ENCODE data around the gene NSUN6.

NSUN6 gene, protein sequence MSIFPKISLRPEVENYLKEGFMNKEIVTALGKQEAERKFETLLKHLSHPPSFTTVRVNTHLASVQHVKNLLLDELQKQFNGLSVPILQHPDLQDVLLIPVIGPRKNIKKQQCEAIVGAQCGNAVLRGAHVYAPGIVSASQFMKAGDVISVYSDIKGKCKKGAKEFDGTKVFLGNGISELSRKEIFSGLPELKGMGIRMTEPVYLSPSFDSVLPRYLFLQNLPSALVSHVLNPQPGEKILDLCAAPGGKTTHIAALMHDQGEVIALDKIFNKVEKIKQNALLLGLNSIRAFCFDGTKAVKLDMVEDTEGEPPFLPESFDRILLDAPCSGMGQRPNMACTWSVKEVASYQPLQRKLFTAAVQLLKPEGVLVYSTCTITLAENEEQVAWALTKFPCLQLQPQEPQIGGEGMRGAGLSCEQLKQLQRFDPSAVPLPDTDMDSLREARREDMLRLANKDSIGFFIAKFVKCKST

DNA sequence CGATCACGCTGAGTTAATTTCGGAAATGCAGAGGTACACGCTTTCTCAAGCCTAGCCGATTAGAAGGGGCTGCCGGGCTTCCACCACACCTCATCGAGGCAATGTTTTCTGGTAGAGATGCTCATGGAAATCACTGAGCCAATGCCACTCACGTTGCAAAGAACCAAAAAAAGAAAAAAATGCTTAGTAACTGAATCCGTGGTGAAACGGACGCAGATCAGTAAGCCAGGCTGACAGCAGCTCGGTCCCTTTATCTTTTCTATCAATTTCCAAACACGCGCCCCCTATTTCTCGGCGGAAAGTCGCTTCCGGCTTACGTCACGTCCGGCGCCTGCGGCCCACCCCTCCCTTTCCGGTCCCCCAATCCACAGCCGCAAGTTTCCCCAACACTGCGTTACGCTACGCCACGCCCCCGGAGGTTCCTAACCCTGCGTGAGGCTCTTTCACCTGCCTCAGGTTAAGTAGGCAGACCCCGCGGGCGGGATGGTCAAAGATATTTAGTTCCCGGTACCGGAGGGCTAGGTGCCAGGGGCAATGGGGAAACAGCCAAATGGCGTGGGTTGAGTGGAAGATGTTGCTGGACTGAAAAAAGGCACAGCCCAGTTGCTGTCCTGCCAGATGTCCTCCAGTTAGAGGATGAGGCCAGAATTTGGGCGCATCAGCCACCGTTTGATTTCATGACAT, at the start of gene NSUN6:
NSUN6 (minus strand) TSS at position 264 of the 684 bp plus-strand sequence. CDS start 384 bp downstream, outside the sequence.
- DNase-seq = peak; percentile 93

DNA sequence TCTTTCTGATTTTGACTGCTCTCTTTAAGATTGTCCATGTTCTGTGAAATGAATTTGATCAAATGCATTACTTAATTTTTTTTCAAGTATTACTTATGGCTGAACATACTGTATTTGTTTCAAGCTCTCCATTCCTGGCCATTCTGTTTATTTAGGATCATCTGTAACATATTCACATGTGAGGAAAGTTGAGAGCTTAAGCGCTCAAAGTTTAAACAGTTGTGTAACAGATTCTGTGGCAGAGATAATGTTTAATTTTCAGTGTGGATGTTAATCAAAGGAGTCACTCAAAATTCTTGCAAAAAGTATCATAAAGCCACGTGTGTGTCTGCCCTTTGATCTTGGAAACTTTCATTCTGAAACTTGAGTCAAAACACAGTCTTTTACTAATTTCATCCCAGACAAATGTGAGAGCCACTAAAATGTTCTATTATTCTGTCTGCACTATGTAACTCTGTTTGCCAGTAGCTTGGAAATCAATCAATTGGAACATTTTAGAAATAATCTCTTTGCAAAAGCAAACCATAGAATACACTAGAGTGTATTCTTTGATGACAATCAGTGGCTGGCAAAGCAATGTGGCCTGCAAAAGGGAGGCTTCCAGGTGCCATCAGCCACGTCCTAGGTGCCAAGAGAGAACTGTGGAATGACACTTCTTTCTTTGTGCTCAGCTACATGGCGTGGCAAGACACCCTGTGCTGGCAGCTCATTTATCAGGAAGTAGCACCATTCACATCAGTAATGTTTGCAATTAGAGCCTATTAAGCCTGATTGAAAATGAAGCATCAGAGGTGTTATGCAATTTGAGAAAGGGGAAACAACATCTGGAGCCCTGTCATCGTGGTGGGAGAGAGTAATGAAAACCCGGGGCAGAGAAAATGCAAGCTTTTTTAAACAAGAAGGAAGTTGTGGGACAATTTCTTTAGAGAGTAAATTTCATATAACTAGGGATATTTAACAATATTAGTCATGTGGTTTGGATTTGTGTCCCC, 48.8 kb upstream of the NSUN6 start:
- DNase-seq = no peak

DNA sequence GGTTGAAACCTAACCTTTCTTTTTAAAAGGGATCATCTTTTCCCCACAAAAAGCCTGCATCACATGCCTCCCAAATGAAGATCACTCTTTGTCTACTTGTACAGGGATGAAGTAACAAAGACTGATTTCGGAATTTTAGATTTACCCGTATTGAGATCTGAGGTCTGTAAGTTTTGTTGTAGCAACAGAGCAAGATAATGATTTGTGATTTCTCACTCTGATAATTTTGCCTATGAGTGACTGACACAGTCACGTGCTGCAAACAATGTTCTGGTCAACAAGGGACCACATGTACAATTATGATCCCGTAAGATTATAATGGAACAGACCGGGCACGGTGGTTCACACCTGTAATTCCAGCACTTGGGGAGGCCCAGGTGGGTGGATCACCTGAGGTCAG, 39.2 kb upstream of the NSUN6 start:
- no peak for DNase-seq

DNA sequence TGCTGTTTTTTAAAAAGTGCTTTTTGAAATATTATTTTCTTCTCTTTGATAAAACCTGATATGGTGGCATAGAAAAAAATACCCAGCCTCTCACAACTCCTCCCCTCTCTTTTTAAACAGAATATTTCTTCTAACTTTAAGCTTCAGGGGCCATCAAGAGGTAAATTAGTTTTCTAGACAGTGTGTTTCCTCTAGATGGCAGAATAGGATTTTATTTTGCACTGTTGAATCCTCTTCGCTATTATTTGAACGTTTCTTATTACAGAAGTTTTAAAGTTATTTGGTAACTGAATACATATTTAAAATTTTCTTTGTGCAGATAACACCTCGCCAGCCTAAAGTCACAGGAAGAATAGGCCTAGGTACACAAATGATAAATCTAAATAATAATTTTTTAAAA, 38.1 kb upstream of the NSUN6 start:
- no peak for DNase-seq

DNA sequence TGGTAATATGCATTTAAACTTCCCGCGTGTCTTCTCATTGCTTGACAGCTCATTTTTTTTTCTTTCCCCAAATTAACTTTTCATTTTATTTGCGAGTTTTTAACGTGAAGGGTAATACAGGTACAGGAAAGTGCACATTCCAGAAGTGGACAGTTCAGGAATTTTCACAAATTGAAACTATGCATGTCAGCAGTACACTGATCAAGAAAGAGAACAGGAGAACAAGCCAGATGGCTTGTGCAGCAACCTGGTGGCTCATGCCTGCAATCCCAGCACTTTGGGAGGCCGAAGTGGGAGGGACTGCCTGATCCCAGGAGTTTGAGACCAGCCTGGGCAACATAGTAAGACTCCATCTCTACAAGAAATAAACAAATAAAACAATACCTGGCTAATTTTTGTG, 36.3 kb upstream of the NSUN6 start:
- DNase-seq = no peak

DNA sequence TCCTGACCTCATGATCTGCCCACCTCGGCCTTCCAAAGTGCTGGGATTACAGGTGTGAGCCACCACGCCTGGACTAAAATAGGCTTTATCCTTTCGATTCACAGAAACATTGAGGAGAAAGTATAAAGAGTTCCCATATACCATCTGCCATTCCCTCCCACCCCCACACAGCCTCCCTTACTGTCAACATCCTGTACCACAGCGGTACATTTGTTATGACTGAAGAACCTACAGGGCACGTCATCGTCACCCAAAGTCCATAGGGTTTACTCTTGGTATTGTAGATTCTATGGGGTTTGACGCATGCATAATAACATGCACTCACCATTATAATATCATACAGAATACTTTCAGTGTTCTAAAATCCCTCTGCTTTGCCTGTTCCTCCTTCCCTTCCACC, 35.8 kb upstream of the NSUN6 start:
- DNase-seq = no peak

DNA sequence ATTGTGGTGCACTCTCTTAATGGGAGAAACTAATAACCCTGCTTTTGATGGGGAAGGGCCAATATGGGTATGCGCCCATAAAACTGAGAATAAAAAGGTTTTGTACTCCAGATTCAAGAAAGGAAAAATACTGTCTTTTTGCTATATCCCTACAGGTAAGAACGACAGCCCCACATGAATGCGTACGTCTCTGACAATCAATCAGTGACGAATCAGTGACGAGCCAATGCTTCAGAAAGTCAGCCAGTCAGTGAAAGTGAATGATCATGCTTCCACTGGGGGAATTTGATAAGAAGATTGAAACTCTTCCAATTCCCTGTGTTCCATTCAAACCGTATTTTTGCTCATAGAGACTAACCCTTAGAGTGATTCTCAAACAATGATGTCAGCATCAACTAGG, 34.2 kb upstream of the NSUN6 start:
- DNase-seq = no peak

DNA sequence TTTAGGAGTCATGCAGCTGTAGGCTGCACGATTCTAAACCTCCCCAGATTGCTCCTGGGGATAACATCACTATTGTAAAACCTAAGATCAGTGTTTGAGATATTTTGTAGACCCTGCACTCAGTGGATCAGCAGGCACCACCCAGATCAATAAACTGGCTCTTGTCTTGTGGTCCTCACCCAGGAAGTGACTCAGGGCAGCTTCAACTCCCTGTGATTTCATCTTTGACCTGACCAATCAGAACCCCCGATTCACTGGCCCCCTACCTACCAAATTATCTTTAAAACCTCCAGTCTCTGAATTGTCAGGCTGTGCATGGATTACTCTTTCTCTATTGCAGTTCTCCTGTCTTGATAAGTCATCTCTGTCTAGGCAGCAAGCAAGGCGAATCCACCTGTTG, 33.6 kb upstream of the NSUN6 start:
- DNase-seq = no peak

DNA sequence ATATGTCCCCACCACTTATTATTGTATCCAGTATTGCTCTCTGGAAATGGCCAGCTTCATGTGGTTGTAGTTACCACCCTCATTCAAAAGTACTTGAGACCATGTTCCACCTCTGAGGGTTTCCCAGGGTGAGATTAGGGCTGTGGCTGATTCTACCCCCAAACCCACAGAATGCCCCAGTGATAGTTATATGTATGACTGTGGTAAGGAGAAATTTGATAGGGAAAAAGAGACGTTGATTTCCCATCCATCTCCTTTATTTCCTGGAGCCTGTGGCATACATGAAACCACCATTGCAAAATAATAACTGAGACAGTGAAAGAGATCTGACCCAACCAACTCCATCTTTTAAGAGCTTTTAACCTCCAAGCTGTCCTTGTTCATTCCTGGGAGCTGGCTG, 33.0 kb upstream of the NSUN6 start:
- DNase-seq = no peak

DNA sequence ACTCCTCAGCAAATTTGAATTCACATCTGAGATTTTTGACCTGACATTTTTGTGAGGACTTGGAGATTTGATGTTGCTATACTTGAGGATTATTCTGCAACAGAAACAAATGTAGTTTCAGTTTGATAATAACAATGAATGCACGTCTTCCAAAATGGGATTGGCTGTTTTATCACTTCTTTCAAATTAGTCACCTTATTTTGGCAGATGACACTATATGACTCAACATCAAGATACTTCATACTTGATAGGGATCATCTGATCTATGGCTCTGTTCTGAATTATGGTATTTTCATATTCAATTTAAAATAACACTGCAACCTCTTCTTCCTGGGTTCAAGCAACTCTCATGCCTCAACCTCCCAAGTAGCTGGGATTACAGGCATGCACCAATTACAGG, 32.0 kb upstream of the NSUN6 start:
- DNase-seq = no peak

DNA sequence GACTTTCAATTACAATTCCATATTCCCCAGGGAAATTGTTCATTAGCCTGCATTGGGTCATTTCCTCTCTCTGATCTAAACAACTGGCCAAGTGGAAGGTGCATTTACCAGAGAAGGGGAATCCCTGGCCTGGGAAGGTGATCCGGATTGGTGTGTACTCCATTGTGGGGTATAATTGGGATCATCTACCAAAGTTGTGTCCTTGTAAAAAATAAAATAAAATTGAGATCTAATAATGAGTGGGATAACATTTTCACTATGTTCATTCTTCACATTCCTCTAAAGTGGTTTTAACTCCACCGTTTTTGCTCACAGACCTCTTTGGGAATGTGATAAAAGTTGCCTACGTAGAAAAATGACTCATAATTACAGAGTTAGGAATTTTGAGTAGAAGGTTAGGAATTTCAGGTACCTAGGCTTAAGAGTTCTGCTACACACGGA, 30.6 kb upstream of the NSUN6 start:
- no peak for DNase-seq

DNA sequence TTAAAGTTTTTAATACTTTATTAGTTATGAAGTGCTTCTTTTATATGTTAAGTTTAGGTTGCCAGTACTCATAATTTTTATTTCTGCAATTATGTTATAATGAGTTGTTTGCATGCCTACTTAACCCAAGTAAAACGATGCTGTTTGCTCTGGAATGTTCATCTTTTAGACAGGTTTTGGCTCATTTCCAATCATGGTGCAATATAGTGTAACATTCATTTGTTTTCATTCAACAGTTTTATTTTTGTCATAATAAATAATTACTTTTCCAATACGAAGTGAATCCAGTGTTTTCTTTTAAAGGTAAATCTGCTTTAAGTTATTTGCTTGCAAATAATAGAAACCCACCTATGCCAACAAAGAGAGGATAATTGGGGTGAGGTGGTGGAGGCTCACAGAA, 30.0 kb upstream of the NSUN6 start:
- no peak for DNase-seq

DNA sequence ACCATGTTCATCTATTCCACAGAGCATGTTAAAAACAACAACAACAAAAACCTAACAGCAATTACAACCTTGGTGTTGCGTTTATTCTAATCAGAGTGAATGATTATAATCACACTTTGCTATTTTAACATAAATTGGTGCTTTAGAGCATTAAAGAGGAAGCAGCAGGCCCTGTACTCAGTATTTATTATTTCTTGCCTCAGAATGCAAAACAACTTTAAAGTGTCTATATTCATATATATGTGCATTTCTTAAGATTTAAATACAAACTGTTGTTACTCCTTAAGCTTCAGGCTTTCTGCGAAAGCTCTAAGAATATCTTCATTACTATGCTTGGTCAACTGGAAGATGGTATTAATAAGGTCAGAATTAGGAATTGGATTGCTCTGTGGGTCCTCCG, 29.4 kb upstream of the NSUN6 start:
- no peak for DNase-seq

DNA sequence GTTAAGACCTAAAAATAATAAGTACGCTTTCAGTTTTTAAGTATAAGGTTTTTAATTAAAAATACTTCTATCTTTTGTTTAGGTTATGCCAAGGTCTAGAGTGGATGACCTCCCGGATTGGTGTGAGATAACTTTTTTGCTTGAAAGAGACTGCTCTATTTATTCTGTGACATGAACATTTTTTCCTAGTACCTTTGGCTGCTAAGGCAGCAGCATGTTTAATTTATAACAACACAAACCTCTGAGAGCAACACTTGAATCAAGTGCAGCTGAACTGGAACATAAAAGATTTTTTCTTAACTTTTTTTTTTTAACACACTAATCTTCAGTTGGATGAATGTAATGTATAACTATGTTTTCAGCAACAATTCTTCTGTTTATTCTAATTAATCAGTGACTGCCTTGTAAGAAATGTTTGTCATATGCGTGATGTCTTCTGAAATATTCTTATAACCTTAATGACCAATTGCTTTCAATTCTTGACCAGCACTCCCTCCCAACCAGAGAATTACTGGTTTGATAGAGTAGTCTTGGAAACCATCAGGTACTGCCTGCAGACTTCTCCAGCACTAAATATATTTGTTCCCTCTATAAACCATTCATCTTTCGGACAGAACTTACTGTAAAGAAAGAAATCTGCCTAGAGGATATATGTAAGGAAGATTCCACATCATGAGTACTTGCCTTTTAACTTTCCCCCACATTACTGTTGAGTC, 23.9 kb upstream of the NSUN6 start:
- no peak for DNase-seq

DNA sequence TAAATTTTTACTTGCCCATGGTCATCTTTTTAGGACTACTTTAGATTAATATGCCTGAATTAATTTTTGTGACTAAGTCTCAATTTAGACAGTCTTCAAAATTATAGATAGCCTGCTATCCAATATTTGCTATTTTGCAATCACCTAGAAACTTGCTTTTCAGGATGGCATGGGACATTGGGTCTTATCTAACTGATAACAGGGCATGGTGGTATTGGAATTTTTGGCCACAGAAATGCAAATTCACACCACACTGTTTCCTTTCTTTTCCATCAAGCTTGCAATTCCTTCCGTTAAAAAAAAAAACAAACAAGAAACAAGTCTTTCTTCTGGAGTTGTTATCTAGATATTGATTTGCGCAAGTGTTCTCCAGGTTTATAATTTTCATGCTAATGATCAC, 16.6 kb upstream of the NSUN6 start:
- no peak for DNase-seq

DNA sequence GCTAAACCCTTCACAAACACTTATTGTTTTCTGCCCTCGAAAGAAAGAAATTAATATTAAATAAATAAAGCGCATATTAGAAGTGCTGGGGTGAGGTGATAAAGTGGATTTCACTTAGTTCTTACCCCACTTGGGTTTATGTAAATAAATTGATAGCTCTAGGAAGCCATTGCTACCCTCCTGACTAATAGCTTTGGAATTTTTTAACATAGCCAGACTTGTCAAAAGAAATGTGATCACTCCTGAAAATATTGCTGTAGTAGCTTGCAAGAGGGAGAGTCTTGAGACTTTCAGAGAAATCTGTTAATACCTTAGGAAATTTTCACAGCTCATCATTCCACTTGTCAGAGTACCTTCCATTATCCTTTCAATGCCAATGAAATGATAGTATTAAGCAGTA, 15.4 kb upstream of the NSUN6 start:
- DNase-seq = no peak

DNA sequence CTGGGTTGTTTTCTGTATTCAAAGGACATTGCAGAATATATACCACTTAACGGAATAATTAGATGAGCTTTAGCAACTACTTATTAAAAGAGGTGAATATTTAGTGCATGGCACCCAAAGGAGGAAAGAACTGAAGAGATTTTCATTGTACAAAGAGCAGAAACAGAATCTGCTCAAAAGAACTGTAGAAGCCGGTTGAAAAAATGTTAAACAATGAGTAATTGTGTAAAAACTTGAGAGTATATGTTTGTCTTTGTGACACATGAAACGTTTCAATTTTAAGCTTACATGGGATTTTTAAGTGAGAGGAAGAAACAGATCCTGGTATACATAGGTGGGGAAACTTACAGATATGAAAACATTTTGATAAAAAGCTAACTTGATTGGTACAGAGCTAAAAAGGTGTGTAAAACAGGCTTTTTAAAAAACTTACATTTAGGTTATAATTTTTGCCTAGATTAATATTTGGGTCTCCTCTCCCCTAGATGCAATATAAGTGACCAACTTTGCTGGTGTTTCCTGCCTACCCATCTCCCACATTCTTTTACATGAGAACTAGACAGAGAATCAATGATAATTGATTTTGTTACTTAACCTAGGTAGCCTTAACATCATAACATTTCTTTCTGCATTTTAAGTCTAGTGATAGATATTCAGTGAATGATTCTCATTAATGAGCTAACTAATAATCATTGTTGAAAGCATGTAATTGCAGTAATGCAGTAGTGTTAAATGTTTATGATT, 14.6 kb upstream of the NSUN6 start:
- no peak for DNase-seq

DNA sequence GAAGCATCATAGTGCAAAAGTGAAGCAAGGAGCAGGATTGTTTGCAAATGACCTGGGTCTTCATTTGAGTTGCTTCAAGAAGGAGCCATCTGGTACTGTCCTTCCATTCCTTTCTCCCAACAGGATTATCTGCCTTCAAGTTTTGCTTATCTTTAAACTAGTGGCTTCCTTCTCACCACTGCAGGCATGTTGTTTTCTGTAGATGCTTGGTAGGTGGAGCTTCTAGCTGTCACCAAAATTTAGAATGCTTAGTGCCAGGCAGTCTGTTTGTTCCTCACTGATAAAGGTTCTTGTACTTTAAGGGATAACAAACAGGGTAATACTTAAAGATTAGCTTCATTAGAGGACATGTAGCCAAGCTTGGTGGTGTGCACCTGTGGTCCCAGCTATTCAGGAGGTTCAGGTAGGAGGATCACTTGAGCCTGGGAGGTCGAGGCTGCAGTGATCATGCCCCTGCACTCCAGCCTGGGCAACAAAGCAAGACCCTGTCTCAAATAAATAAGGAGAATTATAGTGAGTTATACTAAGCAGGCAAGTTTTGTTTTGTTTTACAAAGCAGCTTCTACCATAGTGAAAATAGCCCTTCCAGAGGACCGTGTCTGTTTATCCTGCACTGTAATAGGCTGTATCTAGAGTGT, 13.6 kb upstream of the NSUN6 start:
- no peak for DNase-seq

DNA sequence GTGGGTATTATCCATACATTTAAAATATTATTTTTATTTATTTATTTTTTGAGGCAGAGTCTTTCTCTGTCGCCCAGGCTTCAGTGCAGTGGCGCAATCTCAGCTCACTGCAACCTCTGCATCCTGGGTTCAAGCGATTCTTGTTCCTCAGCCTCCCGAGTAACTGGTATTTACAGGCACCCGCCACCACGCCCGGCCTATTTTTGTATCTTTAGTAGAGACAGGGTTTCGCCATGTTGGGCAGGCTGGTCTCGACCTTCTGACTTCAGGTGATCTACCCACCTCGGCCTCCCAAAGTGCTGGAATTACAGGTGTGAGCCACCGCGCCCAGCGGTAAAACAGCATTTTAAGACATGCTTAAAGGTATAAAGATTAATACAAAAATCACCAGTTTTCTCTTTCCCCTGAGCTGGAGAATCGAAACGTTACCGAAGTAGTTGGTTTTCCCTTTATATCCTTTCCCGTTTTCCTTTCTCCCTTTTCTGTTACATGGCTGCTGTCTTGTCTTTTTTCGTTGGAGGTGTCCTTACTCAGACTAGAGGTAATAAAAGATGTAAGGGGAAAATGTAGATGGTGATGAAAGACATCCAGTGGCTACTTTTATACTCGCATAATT, 9.5 kb upstream of the NSUN6 start:
- no peak for DNase-seq

DNA sequence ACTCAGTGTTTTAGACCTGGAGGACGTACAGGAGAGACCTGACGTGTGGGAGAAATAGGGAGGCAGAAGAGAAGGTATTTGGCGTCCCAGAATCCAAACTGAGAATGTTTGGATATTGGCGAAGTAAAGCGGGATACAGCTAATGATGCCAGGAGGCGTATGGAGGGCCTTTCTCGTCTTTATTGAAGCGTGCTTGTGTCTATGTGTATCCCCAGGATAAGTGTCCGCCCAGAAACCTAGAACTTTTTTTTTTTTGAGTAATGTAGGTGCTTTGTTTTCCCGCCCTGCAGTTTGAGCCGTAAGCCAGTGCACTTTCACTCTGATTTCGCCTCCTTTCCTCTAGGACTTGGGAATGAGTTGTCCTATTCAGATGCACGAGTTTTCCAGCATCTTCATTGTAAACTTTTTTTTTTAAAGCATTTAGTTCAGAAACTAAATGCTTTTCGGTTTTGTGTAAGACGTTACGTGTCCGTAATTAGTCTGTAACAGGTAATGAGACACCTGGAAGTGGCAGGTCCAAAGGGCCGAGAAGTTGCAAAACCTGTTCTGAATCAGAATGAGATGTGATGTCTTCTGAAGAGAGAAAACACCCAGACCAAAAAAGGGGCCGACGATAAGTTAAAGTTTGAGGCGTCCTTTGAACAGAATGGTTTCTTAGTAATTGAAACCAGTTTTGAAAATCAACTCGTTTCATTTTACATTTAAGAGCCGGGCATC, 8.6 kb upstream of the NSUN6 start:
- no peak for DNase-seq

All from stimulated activated CD4-positive, alpha-beta T cell treated with anti-CD3 and anti-CD28 coated beads, Interleukin-4, amount 100 ng/mL, for 24 hours (primary cell).